ENCODE data around the gene DEPDC5.

DNA sequence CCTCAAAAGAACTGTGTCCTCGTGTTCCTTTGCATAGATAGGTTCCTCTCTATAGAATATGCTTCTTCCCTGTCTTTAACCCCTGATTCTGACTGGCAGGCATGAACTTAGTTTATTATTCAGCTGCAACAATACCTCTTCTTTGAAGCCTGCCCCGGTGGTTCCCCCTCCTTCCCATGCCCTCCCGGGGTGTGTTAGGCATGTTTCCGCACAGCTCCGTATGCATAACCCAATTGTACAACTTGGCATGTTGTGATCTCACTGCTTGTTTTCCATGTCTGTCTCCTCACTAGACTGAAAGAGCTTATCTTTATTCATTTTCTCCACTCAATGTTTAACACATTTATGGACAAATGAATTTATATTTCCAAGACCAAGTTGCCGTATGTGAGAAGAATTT lies 72.6 kb downstream of the DEPDC5 start:
- TF ChIP-seq, protein P1, sequence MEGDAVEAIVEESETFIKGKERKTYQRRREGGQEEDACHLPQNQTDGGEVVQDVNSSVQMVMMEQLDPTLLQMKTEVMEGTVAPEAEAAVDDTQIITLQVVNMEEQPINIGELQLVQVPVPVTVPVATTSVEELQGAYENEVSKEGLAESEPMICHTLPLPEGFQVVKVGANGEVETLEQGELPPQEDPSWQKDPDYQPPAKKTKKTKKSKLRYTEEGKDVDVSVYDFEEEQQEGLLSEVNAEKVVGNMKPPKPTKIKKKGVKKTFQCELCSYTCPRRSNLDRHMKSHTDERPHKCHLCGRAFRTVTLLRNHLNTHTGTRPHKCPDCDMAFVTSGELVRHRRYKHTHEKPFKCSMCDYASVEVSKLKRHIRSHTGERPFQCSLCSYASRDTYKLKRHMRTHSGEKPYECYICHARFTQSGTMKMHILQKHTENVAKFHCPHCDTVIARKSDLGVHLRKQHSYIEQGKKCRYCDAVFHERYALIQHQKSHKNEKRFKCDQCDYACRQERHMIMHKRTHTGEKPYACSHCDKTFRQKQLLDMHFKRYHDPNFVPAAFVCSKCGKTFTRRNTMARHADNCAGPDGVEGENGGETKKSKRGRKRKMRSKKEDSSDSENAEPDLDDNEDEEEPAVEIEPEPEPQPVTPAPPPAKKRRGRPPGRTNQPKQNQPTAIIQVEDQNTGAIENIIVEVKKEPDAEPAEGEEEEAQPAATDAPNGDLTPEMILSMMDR (IDR thresholded peaks at IDR 0.05 in 2 of 3, conservative IDR thresholded peaks at IDR 0.05 in 1 of 3; ENCODE audit: insufficient read depth in 2 of 3, low read depth in 1 of 3, low read length in 3 of 3), result no peak
- TF ChIP-seq CEBPG (CRISPR knock-in tag; IDR thresholded peaks at IDR 0.05) (no peak), CEBPG (tag; conservative IDR thresholded peaks at IDR 0.05 in 1 of 2, IDR thresholded peaks at IDR 0.05 in 1 of 2) (no peak), ARNT (IDR thresholded peaks at IDR 0.05) (no peak), ETV5 (CRISPR knock-in tag; IDR thresholded peaks at IDR 0.05; ENCODE audit: low read depth) (no peak), ZNF785 (CRISPR knock-in tag; IDR thresholded peaks at IDR 0.05) (no peak), ZNF696 (CRISPR knock-in tag; conservative IDR thresholded peaks at IDR 0.05) (no peak), CHD2 (IDR thresholded peaks at IDR 0.05; ENCODE audit: low read depth, low read length) (no peak), ZNF717 (CRISPR knock-in tag; IDR thresholded peaks at IDR 0.05) (no peak), GATA2 (CRISPR knock-in tag; IDR thresholded peaks at IDR 0.05) (no peak), ZNF354B (CRISPR knock-in tag; IDR thresholded peaks at IDR 0.05) (no peak)
- TF ChIP-seq, protein P2, sequence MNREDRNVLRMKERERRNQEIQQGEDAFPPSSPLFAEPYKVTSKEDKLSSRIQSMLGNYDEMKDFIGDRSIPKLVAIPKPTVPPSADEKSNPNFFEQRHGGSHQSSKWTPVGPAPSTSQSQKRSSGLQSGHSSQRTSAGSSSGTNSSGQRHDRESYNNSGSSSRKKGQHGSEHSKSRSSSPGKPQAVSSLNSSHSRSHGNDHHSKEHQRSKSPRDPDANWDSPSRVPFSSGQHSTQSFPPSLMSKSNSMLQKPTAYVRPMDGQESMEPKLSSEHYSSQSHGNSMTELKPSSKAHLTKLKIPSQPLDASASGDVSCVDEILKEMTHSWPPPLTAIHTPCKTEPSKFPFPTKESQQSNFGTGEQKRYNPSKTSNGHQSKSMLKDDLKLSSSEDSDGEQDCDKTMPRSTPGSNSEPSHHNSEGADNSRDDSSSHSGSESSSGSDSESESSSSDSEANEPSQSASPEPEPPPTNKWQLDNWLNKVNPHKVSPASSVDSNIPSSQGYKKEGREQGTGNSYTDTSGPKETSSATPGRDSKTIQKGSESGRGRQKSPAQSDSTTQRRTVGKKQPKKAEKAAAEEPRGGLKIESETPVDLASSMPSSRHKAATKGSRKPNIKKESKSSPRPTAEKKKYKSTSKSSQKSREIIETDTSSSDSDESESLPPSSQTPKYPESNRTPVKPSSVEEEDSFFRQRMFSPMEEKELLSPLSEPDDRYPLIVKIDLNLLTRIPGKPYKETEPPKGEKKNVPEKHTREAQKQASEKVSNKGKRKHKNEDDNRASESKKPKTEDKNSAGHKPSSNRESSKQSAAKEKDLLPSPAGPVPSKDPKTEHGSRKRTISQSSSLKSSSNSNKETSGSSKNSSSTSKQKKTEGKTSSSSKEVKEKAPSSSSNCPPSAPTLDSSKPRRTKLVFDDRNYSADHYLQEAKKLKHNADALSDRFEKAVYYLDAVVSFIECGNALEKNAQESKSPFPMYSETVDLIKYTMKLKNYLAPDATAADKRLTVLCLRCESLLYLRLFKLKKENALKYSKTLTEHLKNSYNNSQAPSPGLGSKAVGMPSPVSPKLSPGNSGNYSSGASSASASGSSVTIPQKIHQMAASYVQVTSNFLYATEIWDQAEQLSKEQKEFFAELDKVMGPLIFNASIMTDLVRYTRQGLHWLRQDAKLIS (CRISPR knock-in tag; IDR thresholded peaks at IDR 0.05), result no peak

Measured in K562 (cell line).